ENCODE results near the gene OXTR.

DNA sequence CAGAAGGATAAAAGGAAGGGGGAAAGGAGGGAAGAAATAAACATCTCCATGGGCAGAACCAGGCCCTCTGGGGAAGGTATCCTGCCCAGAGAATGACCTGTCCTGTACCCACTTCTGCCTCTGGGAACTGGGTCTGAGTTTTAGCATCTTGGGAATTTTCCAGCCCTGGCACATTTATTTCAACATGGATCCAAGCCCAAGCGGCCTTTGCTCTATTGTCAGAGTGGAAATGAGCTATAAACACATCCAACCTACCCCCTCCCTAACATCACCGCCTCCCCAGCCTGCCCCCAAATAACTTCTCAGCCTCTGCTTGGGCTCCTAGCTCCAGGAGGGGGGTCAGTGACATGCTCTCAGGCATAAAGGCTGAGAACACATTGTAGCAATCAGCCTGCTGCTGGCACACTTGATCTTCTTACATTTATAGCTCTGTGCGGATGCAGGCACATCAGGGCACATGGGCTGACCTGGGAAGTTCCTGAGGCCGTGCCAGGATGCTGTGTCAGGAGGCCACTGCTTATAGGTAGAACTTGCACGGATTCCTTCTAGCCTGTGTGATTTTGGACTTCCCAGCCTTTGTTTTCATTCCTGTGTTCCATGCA lies 4.6 kb upstream of the OXTR start:
- TF ChIP-seq, protein P1, sequence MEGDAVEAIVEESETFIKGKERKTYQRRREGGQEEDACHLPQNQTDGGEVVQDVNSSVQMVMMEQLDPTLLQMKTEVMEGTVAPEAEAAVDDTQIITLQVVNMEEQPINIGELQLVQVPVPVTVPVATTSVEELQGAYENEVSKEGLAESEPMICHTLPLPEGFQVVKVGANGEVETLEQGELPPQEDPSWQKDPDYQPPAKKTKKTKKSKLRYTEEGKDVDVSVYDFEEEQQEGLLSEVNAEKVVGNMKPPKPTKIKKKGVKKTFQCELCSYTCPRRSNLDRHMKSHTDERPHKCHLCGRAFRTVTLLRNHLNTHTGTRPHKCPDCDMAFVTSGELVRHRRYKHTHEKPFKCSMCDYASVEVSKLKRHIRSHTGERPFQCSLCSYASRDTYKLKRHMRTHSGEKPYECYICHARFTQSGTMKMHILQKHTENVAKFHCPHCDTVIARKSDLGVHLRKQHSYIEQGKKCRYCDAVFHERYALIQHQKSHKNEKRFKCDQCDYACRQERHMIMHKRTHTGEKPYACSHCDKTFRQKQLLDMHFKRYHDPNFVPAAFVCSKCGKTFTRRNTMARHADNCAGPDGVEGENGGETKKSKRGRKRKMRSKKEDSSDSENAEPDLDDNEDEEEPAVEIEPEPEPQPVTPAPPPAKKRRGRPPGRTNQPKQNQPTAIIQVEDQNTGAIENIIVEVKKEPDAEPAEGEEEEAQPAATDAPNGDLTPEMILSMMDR (IDR thresholded peaks at IDR 0.05), result no peak
- TF ChIP-seq POLR2A (IDR thresholded peaks at IDR 0.05), result no peak

Data from testis (tissue), 2 donors.